Ishikawa (cell line): Measurements from ENCODE around the gene TRIM44.

Source experiments
- CEBPB ChIP-seq: IDR thresholded peaks from 2 replicates; pipeline ENCODE4 v1.6.1; 2012
- CREB1 ChIP-seq: IDR thresholded peaks from 2 replicates; pipeline ENCODE4 v1.6.1; 2012; ENCODE audit warnings: low read depth
- EGR1 ChIP-seq: IDR thresholded peaks from 2 replicates; pipeline ENCODE4 v1.6.1; 2012
- EP300 ChIP-seq: IDR thresholded peaks from 2 replicates; pipeline ENCODE4 v1.6.1; 2012; ENCODE audit warnings: borderline replicate concordance
- FOXM1 ChIP-seq: IDR thresholded peaks from 2 replicates; pipeline ENCODE4 v1.6.1; 2012; ENCODE audit warnings: low read depth, borderline replicate concordance
- MAX ChIP-seq: IDR thresholded peaks from 2 replicates; pipeline ENCODE4 v1.6.1; 2012
- NFIC ChIP-seq: IDR thresholded peaks from 2 replicates; pipeline ENCODE4 v1.6.1; 2012
- RAD21 ChIP-seq: IDR thresholded peaks from 2 replicates; pipeline ENCODE4 v1.6.1; 2012; ENCODE audit warnings: low read depth
- REST ChIP-seq: IDR thresholded peaks from 2 replicates; pipeline ENCODE4 v1.6.1; 2012; ENCODE audit warnings: low read depth, mild to moderate bottlenecking
- TAF1 ChIP-seq: IDR thresholded peaks from 2 replicates; pipeline ENCODE4 v1.6.1; 2012; ENCODE audit warnings: low read depth, mild to moderate bottlenecking
- TCF12 ChIP-seq: IDR thresholded peaks from 2 replicates; pipeline ENCODE4 v1.6.1; 2012; ENCODE audit warnings: low read depth
- TEAD4 ChIP-seq: IDR thresholded peaks from 2 replicates; pipeline ENCODE4 v1.6.1; 2012
- USF1 ChIP-seq: IDR thresholded peaks from 2 replicates; pipeline ENCODE4 v1.6.1; 2012
- YY1 ChIP-seq: IDR thresholded peaks from 2 replicates; pipeline ENCODE4 v1.6.1; 2012; ENCODE audit warnings: low read depth
- ZBTB7A ChIP-seq: IDR thresholded peaks from 2 replicates; pipeline ENCODE4 v1.6.1; 2012; ENCODE audit warnings: low read depth

The TRIM44 gene

GRCh38 chr11:35624781-35625180, 37.8 kb upstream of the TRIM44 start:
- no peak for TF ChIP-seq FOXM1
- no peak for TF ChIP-seq TEAD4
- no peak for TF ChIP-seq CREB1
- no peak for TF ChIP-seq MAX
- no peak for TF ChIP-seq USF1

GRCh38 chr11:35626501-35626900, 36.1 kb upstream of the TRIM44 start:
- TF ChIP-seq USF1: no peak
- no peak for TF ChIP-seq TAF1
- no peak for TF ChIP-seq EGR1
- TF ChIP-seq RAD21: no peak
- TF ChIP-seq EP300: no peak
- no peak for TF ChIP-seq CEBPB
- TF ChIP-seq REST: no peak
- TF ChIP-seq TEAD4: no peak
- TF ChIP-seq NFIC: no peak
- TF ChIP-seq YY1: no peak
- no peak for TF ChIP-seq ZBTB7A
- no peak for TF ChIP-seq MAX
- no peak for TF ChIP-seq CREB1
- no peak for TF ChIP-seq TCF12
- no peak for TF ChIP-seq FOXM1

- TF ChIP-seq CEBPB (no peak), REST (no peak), EP300 (no peak), USF1 (no peak), EGR1 (no peak), YY1 (no peak), CREB1 (no peak), RAD21 (no peak), TEAD4 (no peak), FOXM1 (no peak), TCF12 (no peak), TAF1 (no peak), NFIC (no peak), ZBTB7A (no peak), MAX (no peak)
Measured at GRCh38 chr11:35629511-35629910, 33.1 kb upstream of the TRIM44 start.

GRCh38 chr11:35629914-35630313, 32.7 kb upstream of the TRIM44 start:
- TF ChIP-seq CEBPB (no peak), FOXM1 (no peak), REST (no peak), NFIC (peak; percentile 43; the same call in 1 of the 2 replicates), EP300 (peak; percentile 67; the same call in 1 of the 2 replicates), TCF12 (peak; percentile 57), CREB1 (no peak), TEAD4 (peak; percentile 89), MAX (peak; percentile 29; the same call in 1 of the 2 replicates)
